Left ventricle myocardium inferior (tissue), 1 donor: ENCODE results near the gene SULT2B1. TPM values are rescaled to one million over a fixed set of nuclear protein-coding genes. Genes with fewer than 3 reads are reported as not detected.
"Not testable (repeated sequence)": the region's sequence is repeated elsewhere in the genome, so short reads cannot be mapped to it uniquely, and the experiment has no call there.

Source experiments
- DNase-seq: peaks from one replicate; pipeline ENCODE4 v3.0.0-alpha.2; 2020
- H3K27ac ChIP-seq: fragments of 200-600 bp; replicated peaks from 2 replicates; pipeline ENCODE4 v1.8.0; 2021
- H3K27me3 ChIP-seq: fragments of 200-600 bp; 2 replicates; pipeline ENCODE4 v1.8.0; 2021; ENCODE audit warnings: low read depth
- H3K36me3 ChIP-seq: fragments of 200-600 bp; 2 replicates; pipeline ENCODE4 v1.8.0; 2021
- H3K4me1 ChIP-seq: fragments of 200-600 bp; 2 replicates; pipeline ENCODE4 v1.8.0; 2021
- H3K4me3 ChIP-seq: fragments of 200-600 bp; 2 replicates; pipeline ENCODE4 v1.8.0; 2021; ENCODE audit warnings: mild to moderate bottlenecking, moderate library complexity
- H3K9me3 ChIP-seq: fragments of 200-600 bp; replicated peaks from 2 replicates; pipeline ENCODE4 v1.8.0; 2021
- intact Hi-C: fragments of 100-400 bp; cut with micrococcal nuclease; formaldehyde crosslinking; loops from one replicate; pipeline ENCODE4 v1.11.0; 2022
- total RNA-seq: library from RNA; stranded (reverse); fragmentation: NEBNext Ultra II Directional; extraction: Animal tissue kit (Norgen Biotek cat#: 25700); gene quantifications from one replicate; pipeline ENCODE4 v1.2.1, GENCODE V29; 2021
- TF ChIP-seq, protein P1 (sequence below): fragments of 200-600 bp; IDR thresholded peaks from 2 replicates; pipeline ENCODE4 v1.8.0; 2021; ENCODE audit warnings: antibody characterized with exemption, mild to moderate bottlenecking, borderline replicate concordance
- donor health status: DM: no; HTN: yes; CAD: no; lungs with severe emphysema.

Gene SULT2B1
- total RNA-seq, 1 donor from 2014 or later, result 0.33 TPM

DNA sequence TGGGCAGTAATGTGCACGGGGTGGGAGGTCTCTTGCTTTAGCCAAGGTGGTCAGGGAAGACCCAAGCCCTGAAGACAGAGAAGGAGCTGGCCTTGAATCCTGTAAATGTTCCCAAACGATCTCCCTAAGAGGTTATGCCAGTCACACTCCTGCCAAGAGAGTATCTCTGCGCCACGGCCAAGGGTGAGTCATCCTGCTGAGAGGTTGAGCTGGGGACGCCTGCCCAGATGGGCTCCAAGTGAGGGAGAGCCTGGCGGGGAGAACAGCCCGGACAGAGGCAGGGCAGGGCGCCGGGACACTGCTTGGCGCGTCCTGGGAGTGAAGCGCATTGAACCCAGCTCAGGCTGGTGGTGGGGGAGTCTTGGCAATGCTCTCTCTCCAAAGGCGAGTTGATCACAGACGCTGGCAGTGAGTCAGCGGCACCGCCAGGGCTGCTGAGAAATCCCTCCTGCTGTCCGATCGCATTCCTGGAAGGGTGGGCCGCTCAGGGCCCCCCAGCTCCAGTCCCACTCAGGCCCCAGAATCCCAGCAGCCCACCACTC is 16.4 kb downstream of the SULT2B1 start:
- TF ChIP-seq, protein P1, sequence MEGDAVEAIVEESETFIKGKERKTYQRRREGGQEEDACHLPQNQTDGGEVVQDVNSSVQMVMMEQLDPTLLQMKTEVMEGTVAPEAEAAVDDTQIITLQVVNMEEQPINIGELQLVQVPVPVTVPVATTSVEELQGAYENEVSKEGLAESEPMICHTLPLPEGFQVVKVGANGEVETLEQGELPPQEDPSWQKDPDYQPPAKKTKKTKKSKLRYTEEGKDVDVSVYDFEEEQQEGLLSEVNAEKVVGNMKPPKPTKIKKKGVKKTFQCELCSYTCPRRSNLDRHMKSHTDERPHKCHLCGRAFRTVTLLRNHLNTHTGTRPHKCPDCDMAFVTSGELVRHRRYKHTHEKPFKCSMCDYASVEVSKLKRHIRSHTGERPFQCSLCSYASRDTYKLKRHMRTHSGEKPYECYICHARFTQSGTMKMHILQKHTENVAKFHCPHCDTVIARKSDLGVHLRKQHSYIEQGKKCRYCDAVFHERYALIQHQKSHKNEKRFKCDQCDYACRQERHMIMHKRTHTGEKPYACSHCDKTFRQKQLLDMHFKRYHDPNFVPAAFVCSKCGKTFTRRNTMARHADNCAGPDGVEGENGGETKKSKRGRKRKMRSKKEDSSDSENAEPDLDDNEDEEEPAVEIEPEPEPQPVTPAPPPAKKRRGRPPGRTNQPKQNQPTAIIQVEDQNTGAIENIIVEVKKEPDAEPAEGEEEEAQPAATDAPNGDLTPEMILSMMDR, result no peak
- H3K4me3 ChIP-seq, result peak overlapping the region; percentile 36

DNA sequence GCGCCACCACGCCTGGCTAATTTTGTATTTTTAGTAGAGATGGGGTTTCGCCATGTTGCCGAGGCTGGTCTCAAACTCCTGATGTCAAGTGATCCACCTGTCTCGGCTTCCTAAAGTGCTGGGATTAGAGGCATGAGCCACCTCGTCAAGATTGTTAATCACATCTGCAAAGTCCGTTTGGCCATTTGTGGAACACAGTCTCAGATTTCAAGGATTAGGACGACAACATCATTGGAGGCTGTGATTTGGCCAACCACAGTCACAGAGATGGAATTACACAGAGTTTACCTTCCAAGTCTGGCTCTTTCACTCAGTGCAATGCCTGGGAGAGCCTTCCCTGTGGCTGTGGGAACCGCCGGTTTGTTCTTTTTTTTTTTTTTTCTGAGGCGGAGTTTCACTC is 17.8 kb downstream of the SULT2B1 start:
- Histone ChIP-seq H3K27ac (no peak overlapping the region), H3K4me3 (no peak overlapping the region), H3K4me1 (peaks cover 15% of the 10 kb centered on the region), H3K9me3 (no peaks in the 10 kb centered on the region), H3K36me3 (no peaks in the 10 kb centered on the region), H3K27me3 (peaks cover 18% of the 10 kb centered on the region)
- intact Hi-C loops, result no loop called here
- TF ChIP-seq, protein P1, result no peak
- no peak for DNase-seq

More for the DNA sequence above, 16.4 kb downstream of the SULT2B1 start:
- intact Hi-C loops, result no loop called here
- Histone ChIP-seq H3K36me3 (no peaks in the 10 kb centered on the region), H3K9me3 (no peaks in the 10 kb centered on the region), H3K4me1 (peaks cover 10% of the 10 kb centered on the region), H3K27ac (peak overlapping the region; percentile 86), H3K27me3 (peaks cover 18% of the 10 kb centered on the region)
- peak; percentile 87 for DNase-seq

DNA sequence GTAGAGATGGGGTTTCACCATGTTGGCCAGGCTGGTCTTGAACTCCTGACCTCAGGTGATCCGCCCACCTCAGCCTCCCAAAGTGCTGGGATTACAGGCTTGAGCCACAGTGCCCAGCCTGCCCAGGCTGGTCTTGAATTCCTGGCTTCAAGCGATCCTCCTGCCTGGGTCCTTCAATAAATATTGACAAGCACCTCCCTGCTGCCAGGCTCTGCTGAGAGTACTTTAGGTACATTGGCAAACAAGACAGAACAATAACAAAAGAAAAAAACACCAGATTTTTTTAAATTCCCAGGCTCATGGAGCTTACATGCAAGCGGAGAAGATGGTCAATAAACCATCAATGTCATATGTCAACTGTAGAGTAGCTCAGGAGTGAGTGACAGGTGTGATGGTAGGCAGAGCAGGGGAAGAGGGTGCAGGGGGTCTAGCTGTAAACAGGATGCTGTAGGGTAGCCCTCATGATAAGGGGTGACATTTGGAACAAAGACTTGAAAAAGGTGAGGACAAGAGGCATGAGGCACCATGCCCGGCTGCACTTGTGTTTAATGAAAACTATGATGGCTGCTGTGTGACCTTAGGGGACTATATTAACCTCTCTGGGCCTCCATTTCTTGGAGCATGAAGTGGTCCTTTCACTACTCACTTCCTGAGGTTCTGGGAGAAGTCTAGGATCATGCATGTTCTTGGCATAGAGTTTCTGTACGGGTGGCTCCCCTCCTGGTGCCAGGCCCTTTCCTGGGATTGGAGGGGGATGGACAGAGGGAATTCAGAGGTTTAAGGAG is 19.6 kb downstream of the SULT2B1 start:
- H3K27ac ChIP-seq, result no peak overlapping the region
- intact Hi-C loops, result no loop called here

DNA sequence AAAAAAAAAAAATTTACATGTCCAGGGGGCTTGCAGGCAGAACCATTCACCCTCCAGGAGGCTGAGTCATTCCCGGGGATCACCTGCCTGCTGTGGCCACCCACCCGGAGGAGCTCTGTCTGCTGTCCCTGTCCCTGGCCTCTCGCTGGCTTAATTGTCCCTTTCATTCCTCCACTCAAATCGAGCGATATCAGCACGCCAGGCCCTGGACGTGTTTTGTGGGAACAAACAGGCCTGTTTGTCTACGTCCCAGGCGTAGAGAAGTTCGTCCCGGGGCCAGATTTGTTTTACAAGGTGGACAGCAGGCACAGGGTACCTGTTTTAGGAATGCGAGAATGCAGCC is 21.2 kb downstream of the SULT2B1 start:
- Histone ChIP-seq H3K27ac (peak overlapping the region; percentile 67), H3K4me3 (no peak overlapping the region), H3K36me3 (no peaks in the 10 kb centered on the region), H3K4me1 (peaks cover 10% of the 10 kb centered on the region), H3K9me3 (no peaks in the 10 kb centered on the region), H3K27me3 (peaks cover 11% of the 10 kb centered on the region)
- peak; percentile 31 for DNase-seq
- TF ChIP-seq, protein P1, result no peak
- intact Hi-C loops, result no loop called here

More for the DNA sequence above, 19.6 kb downstream of the SULT2B1 start:
- H3K4me3 ChIP-seq, result no peak overlapping the region
- H3K4me1 ChIP-seq, result peaks cover 15% of the 10 kb centered on the region
- no peaks in the 10 kb centered on the region for H3K36me3 ChIP-seq
- no peak for DNase-seq
- TF ChIP-seq, protein P1, result no peak
- peaks cover 18% of the 10 kb centered on the region for H3K27me3 ChIP-seq
- H3K9me3 ChIP-seq, result no peaks in the 10 kb centered on the region

DNA sequence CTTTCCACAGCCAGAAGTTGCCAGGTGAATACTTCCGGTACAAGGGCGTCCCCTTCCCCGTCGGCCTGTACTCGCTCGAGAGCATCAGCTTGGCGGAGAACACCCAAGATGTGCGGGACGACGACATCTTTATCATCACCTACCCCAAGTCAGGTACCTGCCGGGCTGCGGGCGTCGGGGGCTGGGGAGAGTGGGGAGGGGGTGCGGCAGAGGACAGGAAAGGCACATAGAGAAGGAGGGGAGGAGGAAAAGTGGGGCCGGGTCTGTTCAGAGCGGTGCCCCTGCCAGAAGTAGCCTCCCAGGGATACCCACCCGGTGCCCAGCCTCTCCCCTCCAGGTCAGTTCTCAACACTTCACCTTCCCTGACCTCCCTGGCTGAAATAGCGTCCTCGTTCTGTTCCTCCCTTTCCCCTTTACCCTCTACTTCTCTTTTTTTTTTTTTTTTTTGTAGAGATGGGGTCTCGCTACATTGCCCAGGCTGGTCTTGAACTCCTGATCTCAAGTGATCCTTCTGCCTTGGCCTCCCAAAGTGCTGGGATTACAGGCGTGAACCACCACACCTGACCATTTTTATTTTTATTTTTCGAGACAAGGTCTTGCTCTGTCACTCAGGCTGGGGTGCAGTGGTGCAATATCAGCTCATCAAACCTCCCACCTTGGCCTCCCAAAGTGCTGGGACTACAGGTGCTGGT is 24.1 kb downstream of the SULT2B1 start:
- no peak overlapping the region for H3K27ac ChIP-seq
- DNase-seq, result no peak
- H3K4me1 ChIP-seq, result peaks cover 5% of the 10 kb centered on the region
- intact Hi-C loops, result no loop called here
- no peak overlapping the region for H3K4me3 ChIP-seq
- no peaks in the 10 kb centered on the region for H3K9me3 ChIP-seq
- H3K36me3 ChIP-seq, result no peaks in the 10 kb centered on the region
- TF ChIP-seq, protein P1, result no peak
- no peaks in the 10 kb centered on the region for H3K27me3 ChIP-seq

DNA sequence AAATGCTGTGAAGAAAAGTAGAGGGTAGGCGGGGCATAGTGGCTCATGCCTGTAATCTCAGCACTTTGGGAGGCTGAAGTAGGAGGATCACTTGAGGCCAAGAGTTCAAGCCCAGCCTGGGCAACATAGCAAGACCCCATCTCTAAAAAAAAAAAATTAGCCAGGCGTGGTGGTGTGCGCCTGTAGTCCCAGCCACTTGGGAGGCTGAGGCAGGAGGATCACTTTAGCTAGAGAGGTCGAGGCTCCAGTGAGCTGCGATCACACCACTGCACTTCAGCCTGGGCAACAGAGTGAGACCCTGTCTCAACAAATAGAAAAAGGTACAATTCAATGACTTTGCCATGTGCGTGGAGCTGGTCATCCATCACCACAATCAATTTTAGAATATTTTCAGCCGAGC is 25.9 kb downstream of the SULT2B1 start:
- H3K4me3 ChIP-seq, H3K27ac ChIP-seq, DNase-seq, H3K36me3 ChIP-seq, intact Hi-C loops, H3K27me3 ChIP-seq, H3K9me3 ChIP-seq, H3K4me1 ChIP-seq: not testable (repeated sequence)
